ENCODE measurements around the gene SLC25A51. TPM values are rescaled to one million over a fixed set of nuclear protein-coding genes. Genes with fewer than 3 reads are reported as not detected.

The SLC25A51 gene
- total and polyA plus RNA-seq, 2 donors (not counting 3 experiments of a cell fraction or from before 2014, with no cell fraction given): 15.4 to 36.2 TPM

GRCh38 chr9:37859043-37859442 lies 44.9 kb downstream of the SLC25A51 start:
- ChIA-PET CTCF (interaction anchor here (0.7 to 2.2 kb wide), 4 partner anchors 9 to 303 kb away, joined by 3 to 9 read pairs (median 4); no protein-coding TSS in a partner anchor), POLR2A (no interaction called here)
- DNase-seq (ENCODE audit: low read depth, low spot score): peak; percentile 9

GRCh38 chr9:37856551-37856950 lies 47.4 kb downstream of the SLC25A51 start:
- Histone ChIP-seq H3K4me3 (replicated peaks in 1 of 3; ENCODE audit: insufficient read depth in 1 of 3, low read depth in 1 of 3, low read length in 3 of 3) (no peak overlapping the region), H3K4me1 (ENCODE audit: control insufficient read depth, extremely low read depth, insufficient read depth, low read length) (no peaks in the 10 kb centered on the region), H4K20me1 (replicated peaks; ENCODE audit: control insufficient read depth, extremely low read depth, insufficient read depth, low read length) (no peaks in the 10 kb centered on the region), H3K27ac (ENCODE audit: insufficient read depth, low read depth, low read length) (no peak overlapping the region), H3K4me2 (ENCODE audit: insufficient read depth, low read length) (no peak overlapping the region), H3K79me2 (ENCODE audit: control insufficient read depth, insufficient read depth, low read length) (no peaks in the 10 kb centered on the region), H3K27me3 (ENCODE audit: control insufficient read depth in 2 of 2, insufficient read depth in 2 of 2, low read length in 2 of 2) (no peaks in the 10 kb centered on the region), H3K9ac (replicated peaks; ENCODE audit: extremely low read depth, insufficient read depth, low read length) (no peak overlapping the region), H3K9me3 (replicated peaks; ENCODE audit: control insufficient read depth, insufficient read depth, low read length) (no peaks in the 10 kb centered on the region), H3K9me1 (replicated peaks; ENCODE audit: control insufficient read depth, extremely low read depth, insufficient read depth, low read length) (no peaks in the 10 kb centered on the region), H2AFZ (ENCODE audit: low read depth, low read length) (no peak overlapping the region), H3K36me3 (ENCODE audit: control insufficient read depth in 2 of 2, extremely low read depth in 1 of 2, insufficient read depth in 2 of 2, low read length in 2 of 2) (peaks cover 6 to 14% of the 10 kb centered on the region in 2 experiments)
- ChIA-PET POLR2A (no interaction called here), CTCF (no interaction called here)
- TF ChIP-seq, protein P1, sequence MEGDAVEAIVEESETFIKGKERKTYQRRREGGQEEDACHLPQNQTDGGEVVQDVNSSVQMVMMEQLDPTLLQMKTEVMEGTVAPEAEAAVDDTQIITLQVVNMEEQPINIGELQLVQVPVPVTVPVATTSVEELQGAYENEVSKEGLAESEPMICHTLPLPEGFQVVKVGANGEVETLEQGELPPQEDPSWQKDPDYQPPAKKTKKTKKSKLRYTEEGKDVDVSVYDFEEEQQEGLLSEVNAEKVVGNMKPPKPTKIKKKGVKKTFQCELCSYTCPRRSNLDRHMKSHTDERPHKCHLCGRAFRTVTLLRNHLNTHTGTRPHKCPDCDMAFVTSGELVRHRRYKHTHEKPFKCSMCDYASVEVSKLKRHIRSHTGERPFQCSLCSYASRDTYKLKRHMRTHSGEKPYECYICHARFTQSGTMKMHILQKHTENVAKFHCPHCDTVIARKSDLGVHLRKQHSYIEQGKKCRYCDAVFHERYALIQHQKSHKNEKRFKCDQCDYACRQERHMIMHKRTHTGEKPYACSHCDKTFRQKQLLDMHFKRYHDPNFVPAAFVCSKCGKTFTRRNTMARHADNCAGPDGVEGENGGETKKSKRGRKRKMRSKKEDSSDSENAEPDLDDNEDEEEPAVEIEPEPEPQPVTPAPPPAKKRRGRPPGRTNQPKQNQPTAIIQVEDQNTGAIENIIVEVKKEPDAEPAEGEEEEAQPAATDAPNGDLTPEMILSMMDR (IDR thresholded peaks at IDR 0.05; ENCODE audit: extremely low read depth in 1 of 2, insufficient read depth in 1 of 2, low read depth in 1 of 2, low read length in 2 of 2): no peak
- TF ChIP-seq GATA2 (IDR thresholded peaks at IDR 0.05; ENCODE audit: insufficient read depth, insufficient read length, low read depth, low read length) (no peak), JUN (IDR thresholded peaks at IDR 0.05; ENCODE audit: borderline replicate concordance, insufficient read depth, insufficient read length, low read depth) (no peak), MAX (IDR thresholded peaks at IDR 0.05; ENCODE audit: insufficient read depth, insufficient read length) (no peak), POLR2AphosphoS5 (IDR thresholded peaks at IDR 0.05; ENCODE audit: insufficient read depth, low read depth, low read length) (no peak), FOS (IDR thresholded peaks at IDR 0.05; ENCODE audit: borderline replicate concordance, insufficient read depth, low read length) (no peak), POLR2A (IDR thresholded peaks at IDR 0.05; ENCODE audit: low read depth, low read length) (no peak), EZH2 (IDR thresholded peaks at IDR 0.05; ENCODE audit: borderline replicate concordance, low read depth, low read length, severe bottlenecking) (no peak), MYC (IDR thresholded peaks at IDR 0.05; ENCODE audit: low read depth, low read length) (no peak)
- dilution Hi-C loops (cut with MboI; ENCODE audit: extremely low pct_ligation_motif_present, low sequenced_read_pairs): no loop called here
- DNase-seq (ENCODE audit: low read depth, low spot score) (no peak), FAIRE-seq (no peak)
- intact Hi-C loops (cut with micrococcal nuclease): no loop called here
- BruUV-seq (replicated peaks): no TSS peak

More at GRCh38 chr9:37859043-37859442, 44.9 kb downstream of the SLC25A51 start:
- BruUV-seq (replicated peaks): no TSS peak
- Histone ChIP-seq H3K4me2 (ENCODE audit: insufficient read depth, low read length) (no peak overlapping the region), H3K27ac (ENCODE audit: insufficient read depth, low read depth, low read length) (no peak overlapping the region), H4K20me1 (replicated peaks; ENCODE audit: control insufficient read depth, extremely low read depth, insufficient read depth, low read length) (no peaks in the 10 kb centered on the region), H3K9me3 (replicated peaks; ENCODE audit: control insufficient read depth, insufficient read depth, low read length) (no peaks in the 10 kb centered on the region), H3K9ac (replicated peaks; ENCODE audit: extremely low read depth, insufficient read depth, low read length) (no peak overlapping the region), H3K27me3 (ENCODE audit: control insufficient read depth in 2 of 2, insufficient read depth in 2 of 2, low read length in 2 of 2) (no peaks in the 10 kb centered on the region), H3K4me3 (replicated peaks in 1 of 3; ENCODE audit: insufficient read depth in 1 of 3, low read depth in 1 of 3, low read length in 3 of 3) (no peak overlapping the region), H3K36me3 (ENCODE audit: control insufficient read depth in 2 of 2, extremely low read depth in 1 of 2, insufficient read depth in 2 of 2, low read length in 2 of 2) (peaks cover 10 to 21% of the 10 kb centered on the region in 2 experiments), H3K9me1 (replicated peaks; ENCODE audit: control insufficient read depth, extremely low read depth, insufficient read depth, low read length) (no peaks in the 10 kb centered on the region), H3K79me2 (ENCODE audit: control insufficient read depth, insufficient read depth, low read length) (no peaks in the 10 kb centered on the region), H3K4me1 (ENCODE audit: control insufficient read depth, extremely low read depth, insufficient read depth, low read length) (no peaks in the 10 kb centered on the region), H2AFZ (ENCODE audit: low read depth, low read length) (no peak overlapping the region)
- no peak for FAIRE-seq
- dilution Hi-C loops (cut with MboI; ENCODE audit: extremely low pct_ligation_motif_present, low sequenced_read_pairs) (no loop called here), intact Hi-C loops (cut with micrococcal nuclease) (no loop called here)
- TF ChIP-seq FOS (IDR thresholded peaks at IDR 0.05; ENCODE audit: borderline replicate concordance, insufficient read depth, low read length) (no peak), EZH2 (IDR thresholded peaks at IDR 0.05; ENCODE audit: borderline replicate concordance, low read depth, low read length, severe bottlenecking) (no peak), GATA2 (IDR thresholded peaks at IDR 0.05; ENCODE audit: insufficient read depth, insufficient read length, low read depth, low read length) (no peak), JUN (IDR thresholded peaks at IDR 0.05; ENCODE audit: borderline replicate concordance, insufficient read depth, insufficient read length, low read depth) (no peak), POLR2A (IDR thresholded peaks at IDR 0.05; ENCODE audit: low read depth, low read length) (no peak), MYC (IDR thresholded peaks at IDR 0.05; ENCODE audit: low read depth, low read length) (no peak)
- TF ChIP-seq, protein P1 (IDR thresholded peaks at IDR 0.05; ENCODE audit: extremely low read depth in 1 of 2, insufficient read depth in 1 of 2, low read depth in 1 of 2, low read length in 2 of 2): no peak
